ENCODE measurements around the gene SVBP.
"Not testable (repeated sequence)": the region's sequence is repeated elsewhere in the genome, so short reads cannot be mapped to it uniquely, and the experiment has no call there.

Gene SVBP, protein sequence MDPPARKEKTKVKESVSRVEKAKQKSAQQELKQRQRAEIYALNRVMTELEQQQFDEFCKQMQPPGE

DNA sequence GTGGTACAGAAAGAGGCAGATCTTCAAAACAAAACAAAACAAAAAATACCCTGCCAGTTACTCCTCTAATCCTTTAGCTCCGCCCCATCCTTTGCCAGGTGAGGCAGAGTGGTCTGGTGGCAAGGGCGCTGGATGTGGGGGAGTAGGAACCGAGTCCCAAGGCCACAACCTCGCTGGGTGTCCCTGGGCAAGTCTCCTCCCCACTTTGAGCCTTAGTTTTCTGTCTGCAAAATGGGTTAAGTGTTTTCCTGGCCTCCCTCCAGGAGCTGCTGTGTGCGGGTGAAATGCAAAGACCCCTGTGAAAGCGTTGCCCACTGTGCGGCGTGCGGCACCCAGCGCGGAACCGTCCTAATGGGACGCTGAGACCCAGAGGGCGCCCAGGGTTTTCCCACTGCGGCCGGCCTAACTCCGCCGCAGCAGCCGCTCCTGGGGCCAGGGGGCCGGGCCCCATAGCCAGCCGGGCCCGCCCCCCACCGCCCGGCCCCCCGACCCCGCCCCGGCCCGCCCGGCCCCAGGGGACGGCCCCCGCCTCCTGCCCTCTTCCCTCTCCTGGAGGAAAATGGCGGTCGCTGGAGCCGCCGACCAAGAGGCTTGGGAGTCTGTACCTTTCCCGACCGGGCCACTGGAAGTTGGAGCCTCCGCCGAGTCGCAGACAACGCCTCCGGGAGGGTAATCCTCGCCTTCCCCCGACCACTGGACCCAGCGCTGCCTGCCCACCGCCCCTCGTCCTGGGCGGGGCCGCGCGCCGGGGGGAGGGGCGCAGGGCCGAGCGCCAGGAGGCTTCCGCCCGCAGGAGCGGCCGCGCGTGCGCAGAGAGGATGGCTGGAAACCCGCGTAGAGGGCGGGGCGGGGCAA is at the start of gene SVBP, which contains the start of gene ERMAP:
SVBP (minus strand) TSS at position 813 of the 855 bp plus-strand sequence. CDS start 853 bp downstream, outside the sequence.
ERMAP (plus strand) TSS at position 538 of the 855 bp plus-strand sequence. CDS start 13,327 bp downstream, outside the sequence.
- TF ChIP-seq, protein P1, sequence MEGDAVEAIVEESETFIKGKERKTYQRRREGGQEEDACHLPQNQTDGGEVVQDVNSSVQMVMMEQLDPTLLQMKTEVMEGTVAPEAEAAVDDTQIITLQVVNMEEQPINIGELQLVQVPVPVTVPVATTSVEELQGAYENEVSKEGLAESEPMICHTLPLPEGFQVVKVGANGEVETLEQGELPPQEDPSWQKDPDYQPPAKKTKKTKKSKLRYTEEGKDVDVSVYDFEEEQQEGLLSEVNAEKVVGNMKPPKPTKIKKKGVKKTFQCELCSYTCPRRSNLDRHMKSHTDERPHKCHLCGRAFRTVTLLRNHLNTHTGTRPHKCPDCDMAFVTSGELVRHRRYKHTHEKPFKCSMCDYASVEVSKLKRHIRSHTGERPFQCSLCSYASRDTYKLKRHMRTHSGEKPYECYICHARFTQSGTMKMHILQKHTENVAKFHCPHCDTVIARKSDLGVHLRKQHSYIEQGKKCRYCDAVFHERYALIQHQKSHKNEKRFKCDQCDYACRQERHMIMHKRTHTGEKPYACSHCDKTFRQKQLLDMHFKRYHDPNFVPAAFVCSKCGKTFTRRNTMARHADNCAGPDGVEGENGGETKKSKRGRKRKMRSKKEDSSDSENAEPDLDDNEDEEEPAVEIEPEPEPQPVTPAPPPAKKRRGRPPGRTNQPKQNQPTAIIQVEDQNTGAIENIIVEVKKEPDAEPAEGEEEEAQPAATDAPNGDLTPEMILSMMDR (IDR thresholded peaks at IDR 0.05; ENCODE audit: insufficient read depth, low read depth, low read length, missing control alignments) = no peak
- H3K4me3 ChIP-seq (ENCODE audit: low read depth, low read length) = peak within 1 kb of the TSS; percentile 69
- DNase-seq (ENCODE audit: low read depth) = peak; percentile 93

DNA sequence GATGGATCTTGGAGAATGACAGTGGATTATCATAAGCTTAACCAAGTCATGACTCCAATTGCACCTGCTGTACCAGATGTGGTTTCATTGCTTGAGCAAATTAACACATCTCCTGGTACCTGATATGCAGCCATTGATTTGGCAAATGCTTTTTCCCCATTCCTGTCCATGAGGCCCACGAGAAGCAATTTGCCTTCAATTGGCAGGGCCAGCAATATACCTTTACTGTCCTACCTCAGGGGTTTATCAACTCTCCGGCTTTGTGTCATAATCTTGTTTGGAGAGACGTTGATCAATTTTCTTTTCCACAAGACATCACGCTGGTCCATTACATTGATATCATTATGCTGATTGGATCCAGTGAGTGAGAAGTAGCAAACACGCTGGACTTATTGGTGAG is 49.4 kb upstream of the SVBP start:
- no peak for DNase-seq (ENCODE audit: low read depth)
- no peak overlapping the region for H3K4me3 ChIP-seq (ENCODE audit: low read depth, low read length)
- TF ChIP-seq, protein P1 (IDR thresholded peaks at IDR 0.05; ENCODE audit: insufficient read depth, low read depth, low read length, missing control alignments) = no peak

DNA sequence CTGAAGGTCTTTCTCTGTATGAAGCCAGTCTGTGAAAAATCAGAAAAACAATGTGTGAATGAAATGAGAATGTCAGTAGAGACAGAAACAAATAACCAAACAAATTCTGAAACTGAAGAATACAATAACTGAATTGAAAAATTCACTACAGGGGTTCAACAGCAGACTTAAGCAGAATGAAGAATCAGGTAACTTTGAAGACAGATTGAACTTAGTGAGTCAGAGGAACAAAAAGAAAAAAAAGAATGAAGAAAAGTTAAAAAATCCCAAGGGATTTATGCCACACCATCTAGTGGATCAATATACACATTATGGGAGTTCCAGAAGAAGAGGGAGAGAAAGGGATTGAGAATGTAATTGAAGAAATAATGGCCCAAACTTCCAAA is 43.8 kb upstream of the SVBP start:
- DNase-seq (ENCODE audit: low read depth) = no peak
- TF ChIP-seq, protein P1 (IDR thresholded peaks at IDR 0.05; ENCODE audit: insufficient read depth, low read depth, low read length, missing control alignments) = no peak
- H3K4me3 ChIP-seq (ENCODE audit: low read depth, low read length) = no peak overlapping the region

DNA sequence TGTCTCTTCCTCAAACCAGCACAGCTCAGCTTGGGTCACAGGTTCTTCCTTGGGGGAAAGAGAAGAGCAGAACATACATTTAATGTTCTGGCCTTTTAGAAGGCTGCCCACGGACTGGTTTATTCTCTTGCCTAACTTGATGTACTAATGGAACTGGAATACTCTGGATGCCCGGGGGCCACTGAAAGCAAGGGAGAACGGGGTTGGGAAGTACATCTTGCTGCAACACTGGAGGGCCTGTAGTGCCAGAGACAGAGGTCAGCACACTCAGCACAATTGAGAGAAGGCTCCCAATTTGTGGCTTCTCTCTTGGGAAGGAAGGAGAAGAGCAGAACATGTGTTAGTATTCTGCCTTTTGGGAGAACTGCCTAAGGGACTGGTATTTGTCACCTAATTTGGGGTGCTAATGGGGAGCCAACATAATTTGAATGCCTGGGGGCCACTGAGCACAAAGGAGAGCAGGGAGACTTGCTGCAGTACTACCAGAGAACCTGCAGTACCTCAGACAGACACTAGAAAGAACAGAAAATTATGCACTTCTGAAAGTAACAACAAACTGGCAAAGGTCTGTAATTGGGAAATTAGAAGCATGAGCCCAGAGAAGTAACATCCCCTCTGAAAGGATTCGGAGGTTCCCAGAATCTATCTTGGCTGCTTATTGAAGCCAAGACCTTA is 43.3 kb upstream of the SVBP start:
- TF ChIP-seq, protein P1 (IDR thresholded peaks at IDR 0.05; ENCODE audit: insufficient read depth, low read depth, low read length, missing control alignments) = no peak
- no peak for DNase-seq (ENCODE audit: low read depth)

DNA sequence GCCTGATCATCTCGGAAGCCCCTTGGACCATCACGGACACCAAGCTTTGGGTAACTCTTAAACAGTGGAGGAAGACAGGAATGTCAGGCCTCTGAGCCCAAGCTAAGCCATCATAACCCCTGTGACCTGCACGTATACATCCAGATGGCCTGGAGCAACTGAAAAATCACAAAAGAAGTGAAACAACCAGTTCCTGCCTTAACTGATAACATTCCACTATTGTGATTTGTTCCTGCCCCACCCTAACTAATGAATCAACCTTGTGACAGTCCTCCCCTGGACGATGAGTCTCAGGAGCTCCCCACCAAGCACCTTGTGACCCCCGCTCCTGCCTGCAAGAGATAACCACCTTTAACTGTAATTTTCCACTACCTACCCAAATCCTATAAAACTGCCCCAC is 42.2 kb upstream of the SVBP start:
- not testable (repeated sequence) for DNase-seq (ENCODE audit: low read depth); H3K4me3 ChIP-seq (ENCODE audit: low read depth, low read length)

More for the DNA sequence above, 43.3 kb upstream of the SVBP start:
- no peak overlapping the region for H3K4me3 ChIP-seq (ENCODE audit: low read depth, low read length)

DNA sequence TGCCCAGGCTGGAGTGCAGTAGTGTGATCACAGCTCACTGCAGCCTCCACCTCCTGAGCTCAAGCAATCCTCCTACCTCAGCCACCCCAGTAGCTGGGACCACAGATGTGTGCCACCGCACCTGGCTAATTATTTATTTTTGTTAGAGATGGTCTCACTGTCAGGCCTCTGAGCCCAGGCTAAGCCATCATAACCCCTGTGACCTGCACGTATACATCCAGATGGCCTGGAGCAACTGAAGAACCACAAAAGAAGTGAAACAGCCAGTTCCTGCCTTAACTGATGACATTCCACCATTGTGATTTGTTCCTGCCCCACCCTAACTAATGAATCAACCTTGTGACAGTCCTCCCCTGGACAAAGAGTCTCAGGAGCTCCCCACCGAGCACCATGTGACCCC is 39.4 kb upstream of the SVBP start:
- DNase-seq (ENCODE audit: low read depth); H3K4me3 ChIP-seq (ENCODE audit: low read depth, low read length): not testable (repeated sequence)

DNA sequence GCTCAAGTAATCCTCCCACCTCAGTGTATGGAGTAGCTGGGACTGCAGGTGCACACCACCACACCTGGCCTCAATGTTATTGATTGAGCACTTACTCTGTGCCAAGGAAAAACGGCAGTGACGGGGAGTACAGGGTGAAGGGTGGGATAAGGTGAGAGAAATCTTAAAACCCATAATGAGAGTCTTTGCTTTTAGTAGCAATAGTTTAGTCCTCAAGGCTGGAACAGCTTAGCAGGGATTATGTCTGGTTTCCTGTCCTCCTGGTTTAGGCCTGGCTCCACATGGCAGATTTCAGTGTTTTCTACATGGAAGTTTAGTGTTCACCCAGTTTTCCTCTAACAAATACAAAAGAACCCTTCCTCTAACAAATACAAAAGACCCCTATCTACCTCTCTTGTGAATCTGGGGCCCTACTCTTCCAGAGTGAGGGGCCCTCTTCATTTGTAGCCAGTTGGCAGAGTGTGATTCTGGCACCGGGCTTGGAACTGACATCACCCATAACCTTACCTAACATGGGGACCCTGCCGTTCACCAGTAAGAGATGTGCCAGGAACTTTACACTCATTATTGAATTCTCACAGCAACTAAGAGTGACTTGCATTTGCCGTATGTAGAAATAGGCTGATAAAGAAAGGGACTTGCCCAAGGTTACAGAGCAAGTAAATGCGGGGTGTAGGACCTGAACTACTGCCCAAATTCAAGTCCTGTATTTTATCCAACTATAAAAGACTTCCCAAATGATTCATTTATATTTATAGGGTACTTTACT is 36.1 kb upstream of the SVBP start:
- TF ChIP-seq, protein P1 (IDR thresholded peaks at IDR 0.05; ENCODE audit: insufficient read depth, low read depth, low read length, missing control alignments) = no peak
- H3K4me3 ChIP-seq (ENCODE audit: low read depth, low read length) = no peak overlapping the region
- no peak for DNase-seq (ENCODE audit: low read depth)
